ENCODE measurements around the gene POLR2B. TPM values are rescaled to one million over a fixed set of nuclear protein-coding genes. Genes with fewer than 3 reads are reported as not detected.
"Not testable (repeated sequence)": the region's sequence is repeated elsewhere in the genome, so short reads cannot be mapped to it uniquely, and the experiment has no call there.

POLR2B gene
- total and polyA plus RNA-seq, 8 donors, result 18.5 to 446 (median 60.9) TPM

DNA sequence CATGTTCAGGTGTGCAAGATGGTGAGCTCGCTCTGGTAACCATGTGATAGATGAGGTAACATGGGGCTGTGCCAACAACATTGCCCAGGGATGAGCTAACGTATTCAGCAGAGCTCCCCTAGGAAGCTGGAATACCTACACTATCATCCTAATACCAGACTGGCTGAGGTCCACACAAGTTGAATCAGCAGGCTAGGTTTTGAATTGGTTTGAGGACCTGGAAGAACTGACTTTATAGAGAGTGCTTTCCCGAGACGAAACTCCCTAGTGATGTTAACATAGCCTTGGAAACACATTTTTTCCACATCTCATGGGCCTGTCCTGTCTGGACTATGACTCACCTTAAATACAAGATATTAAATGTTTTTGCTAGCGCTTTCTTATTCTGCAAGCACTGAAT lies 74.8 kb downstream of the POLR2B start:
- no peak overlapping the region for H3K4me3 ChIP-seq
- intact Hi-C loops (cut with DNase I; ENCODE audit: low total_unique reads), result no loop called here
- H3K9me3 ChIP-seq, result no peaks in the 10 kb centered on the region
- H3K27ac ChIP-seq, result peak overlapping the region in 1 of 5 donors; percentile 17
- DNase-seq, result no peak
- WGBS, 5 donors, result 49 to 88% (median 73%) methylated on average over 5 of the region's 5 CpGs
- no peak for TF ChIP-seq POLR2AphosphoS5 (IDR thresholded peaks at IDR 0.05)
- TF ChIP-seq POLR2A (IDR thresholded peaks at IDR 0.05), result no peak
- TF ChIP-seq, protein P1, sequence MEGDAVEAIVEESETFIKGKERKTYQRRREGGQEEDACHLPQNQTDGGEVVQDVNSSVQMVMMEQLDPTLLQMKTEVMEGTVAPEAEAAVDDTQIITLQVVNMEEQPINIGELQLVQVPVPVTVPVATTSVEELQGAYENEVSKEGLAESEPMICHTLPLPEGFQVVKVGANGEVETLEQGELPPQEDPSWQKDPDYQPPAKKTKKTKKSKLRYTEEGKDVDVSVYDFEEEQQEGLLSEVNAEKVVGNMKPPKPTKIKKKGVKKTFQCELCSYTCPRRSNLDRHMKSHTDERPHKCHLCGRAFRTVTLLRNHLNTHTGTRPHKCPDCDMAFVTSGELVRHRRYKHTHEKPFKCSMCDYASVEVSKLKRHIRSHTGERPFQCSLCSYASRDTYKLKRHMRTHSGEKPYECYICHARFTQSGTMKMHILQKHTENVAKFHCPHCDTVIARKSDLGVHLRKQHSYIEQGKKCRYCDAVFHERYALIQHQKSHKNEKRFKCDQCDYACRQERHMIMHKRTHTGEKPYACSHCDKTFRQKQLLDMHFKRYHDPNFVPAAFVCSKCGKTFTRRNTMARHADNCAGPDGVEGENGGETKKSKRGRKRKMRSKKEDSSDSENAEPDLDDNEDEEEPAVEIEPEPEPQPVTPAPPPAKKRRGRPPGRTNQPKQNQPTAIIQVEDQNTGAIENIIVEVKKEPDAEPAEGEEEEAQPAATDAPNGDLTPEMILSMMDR (IDR thresholded peaks at IDR 0.05), result no peak
- TF ChIP-seq EP300 (IDR thresholded peaks at IDR 0.05), result no peak
- peaks cover 0 to 21% (median 10%) of the 10 kb centered on the region in 4 donors for H3K4me1 ChIP-seq
- no peaks in the 10 kb centered on the region for H3K36me3 ChIP-seq
- H3K27me3 ChIP-seq, result no peaks in the 10 kb centered on the region

DNA sequence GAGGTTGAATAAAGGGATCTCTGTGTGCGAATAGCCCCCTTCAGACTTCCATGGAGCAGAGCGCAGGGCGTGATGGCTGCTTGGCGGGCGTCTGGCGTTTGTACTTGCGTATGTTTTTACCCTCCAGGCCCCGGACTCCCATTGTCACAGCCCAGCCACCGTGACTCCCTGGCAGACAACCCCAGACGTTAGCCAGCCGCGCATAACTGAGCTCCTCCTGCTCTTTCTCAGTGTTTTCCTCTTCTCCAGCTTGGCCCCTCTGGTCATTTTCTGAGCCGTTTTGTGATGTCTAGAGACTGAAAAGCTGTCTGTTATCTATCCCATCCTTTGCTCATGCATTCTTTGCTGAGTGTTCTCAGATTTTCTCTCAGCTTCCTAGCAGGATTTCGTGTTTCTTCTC lies 77.2 kb downstream of the POLR2B start:
- TF ChIP-seq EP300 (IDR thresholded peaks at IDR 0.05) (no peak), POLR2A (IDR thresholded peaks at IDR 0.05) (no peak), POLR2AphosphoS5 (IDR thresholded peaks at IDR 0.05) (no peak)
- TF ChIP-seq, protein P1 (IDR thresholded peaks at IDR 0.05), result no peak
- peak overlapping the region in 4 of 5 donors; percentile 25 to 62 (median 37) for H3K27ac ChIP-seq
- no peaks in the 10 kb centered on the region for H3K27me3 ChIP-seq
- peak overlapping the region in 1 of 4 donors; percentile 2 for H3K4me3 ChIP-seq
- peaks cover 0 to 31% (median 13%) of the 10 kb centered on the region in 4 donors for H3K4me1 ChIP-seq
- H3K9me3 ChIP-seq, result no peaks in the 10 kb centered on the region
- no peaks in the 10 kb centered on the region for H3K36me3 ChIP-seq
- intact Hi-C loops (cut with DNase I; ENCODE audit: low total_unique reads), result no loop called here
- DNase-seq, result peak in 1 of 2 donors; percentile 71
- WGBS, 5 donors, result 58 to 69% (median 65%) methylated on average over 14 of the region's 14 CpGs

DNA sequence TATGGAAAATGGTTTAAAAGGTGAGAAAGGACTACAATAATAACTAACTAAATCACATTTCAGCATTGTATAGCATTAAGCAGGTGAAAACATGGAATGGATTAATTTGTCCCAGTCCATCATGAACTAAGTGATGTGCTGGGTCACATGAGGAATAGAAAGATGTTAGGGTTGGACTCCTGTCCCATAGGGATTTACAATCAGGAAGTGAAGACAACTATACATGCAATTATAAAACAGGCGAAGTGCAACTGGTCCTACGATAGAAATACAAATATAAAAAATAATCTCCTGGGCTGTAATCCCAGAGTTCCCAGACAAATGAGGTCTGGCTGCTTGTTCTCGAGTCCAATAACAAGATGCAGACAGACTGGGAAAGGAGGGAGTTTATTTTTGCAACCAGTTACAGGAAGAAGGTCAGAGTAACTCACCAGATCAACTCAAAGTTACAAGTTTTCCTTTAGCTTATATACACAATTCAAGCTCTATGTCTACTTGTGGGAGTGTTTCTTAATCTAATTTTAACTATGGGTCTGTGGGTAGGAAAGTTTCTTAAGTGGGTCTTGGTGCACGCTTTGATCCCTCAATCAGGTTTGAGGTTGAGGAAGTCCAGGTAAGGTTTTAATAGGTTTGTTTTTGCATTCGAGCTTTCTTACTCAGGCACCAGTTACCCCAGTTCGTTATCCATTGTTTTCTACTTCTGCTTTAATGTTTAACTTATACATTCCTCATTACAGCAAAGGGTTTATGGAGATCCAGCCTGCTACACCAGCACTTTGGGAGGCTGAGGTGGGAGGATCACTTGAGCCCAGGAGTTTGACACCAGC lies 81.4 kb downstream of the POLR2B start:
- H3K9me3 ChIP-seq, result no peaks in the 10 kb centered on the region
- no peak overlapping the region for H3K4me3 ChIP-seq
- 38 to 53% (median 40%) methylated on average over 6 of the region's 6 CpGs for WGBS, 5 donors
- H3K27me3 ChIP-seq, result no peaks in the 10 kb centered on the region
- H3K36me3 ChIP-seq, result no peaks in the 10 kb centered on the region
- peak overlapping the region in 2 of 5 donors; percentile 1 to 21 for H3K27ac ChIP-seq
- H3K4me1 ChIP-seq, result peaks cover 0 to 56% (median 28%) of the 10 kb centered on the region in 4 donors
- TF ChIP-seq, protein P1 (IDR thresholded peaks at IDR 0.05), result no peak
- TF ChIP-seq EP300 (IDR thresholded peaks at IDR 0.05) (no peak), POLR2AphosphoS5 (IDR thresholded peaks at IDR 0.05) (no peak), POLR2A (IDR thresholded peaks at IDR 0.05) (no peak)
- intact Hi-C loops (cut with DNase I; ENCODE audit: low total_unique reads), result no loop called here
- no peak for DNase-seq

DNA sequence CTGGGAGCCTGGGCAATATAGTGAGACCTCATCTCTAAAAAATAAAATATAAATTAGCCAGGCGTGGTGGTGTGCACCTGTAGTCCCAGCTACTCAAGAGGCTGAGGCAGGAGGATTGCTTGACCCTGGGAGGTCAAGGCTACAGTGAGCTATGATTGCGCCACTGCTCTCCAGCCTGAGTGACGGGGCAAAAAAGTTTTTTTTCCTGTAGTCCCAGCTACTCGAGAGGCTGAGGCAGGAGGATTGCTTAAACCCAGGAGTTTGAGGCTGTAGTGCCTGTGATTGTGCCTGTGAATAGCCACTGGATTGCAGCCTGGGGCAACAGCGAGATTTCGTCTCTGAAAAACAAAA lies 82.0 kb downstream of the POLR2B start:
- H3K36me3 ChIP-seq; intact Hi-C loops (cut with DNase I; ENCODE audit: low total_unique reads); H3K27me3 ChIP-seq; DNase-seq; H3K4me3 ChIP-seq; H3K9me3 ChIP-seq: not testable (repeated sequence)
- H3K27ac ChIP-seq, result peak overlapping the region in 2 of 5 donors; percentile 1 to 21
- WGBS, 5 donors, result 83 to 90% (median 85%) methylated on average over 6 of the region's 6 CpGs
- peaks cover 0 to 62% (median 31%) of the 10 kb centered on the region in 4 donors for H3K4me1 ChIP-seq

DNA sequence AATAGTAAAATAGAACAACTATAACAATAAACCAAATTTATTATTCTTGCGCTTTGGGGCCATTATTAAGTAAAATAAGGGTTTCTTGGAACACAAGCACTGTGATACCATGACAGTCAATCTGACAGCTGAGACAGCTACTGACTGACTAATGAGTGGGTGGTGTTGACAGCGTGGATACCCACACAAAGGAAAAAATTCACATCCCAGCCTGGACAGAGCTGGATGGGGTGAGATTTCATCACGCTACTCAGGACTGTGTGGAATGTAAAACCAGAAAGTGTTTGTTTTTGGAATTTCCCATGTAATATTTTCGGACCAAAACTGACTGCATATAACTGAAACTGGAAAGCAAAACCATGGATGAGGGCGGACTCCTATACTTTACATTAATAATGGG lies 82.7 kb downstream of the POLR2B start:
- Histone ChIP-seq H3K4me1 (peaks cover 0 to 64% (median 34%) of the 10 kb centered on the region in 4 donors), H3K27ac (peak overlapping the region in 2 of 5 donors; percentile 12 to 36), H3K4me3 (no peak overlapping the region), H3K36me3 (no peaks in the 10 kb centered on the region), H3K9me3 (no peaks in the 10 kb centered on the region), H3K27me3 (no peaks in the 10 kb centered on the region)
- WGBS, 5 donors, result 55 to 76% (median 69%) methylated on average over 5 of the region's 5 CpGs
- intact Hi-C loops (cut with DNase I; ENCODE audit: low total_unique reads), result no loop called here
- no peak for TF ChIP-seq POLR2AphosphoS5 (IDR thresholded peaks at IDR 0.05)
- TF ChIP-seq POLR2A (IDR thresholded peaks at IDR 0.05), result no peak
- no peak for TF ChIP-seq EP300 (IDR thresholded peaks at IDR 0.05)
- TF ChIP-seq, protein P1 (IDR thresholded peaks at IDR 0.05), result no peak
- no peak for DNase-seq
